Heart left ventricle (tissue), 16 donors: Measurements from ENCODE around the gene GPR148. TPM values are rescaled to one million over a fixed set of nuclear protein-coding genes. Genes with fewer than 3 reads are reported as not detected.
A peak's percentile ranks its signal among the peaks of the same experiment; 100 is the strongest.
"Not testable (repeated sequence)": the region's sequence is repeated elsewhere in the genome, so short reads cannot be mapped to it uniquely, and the experiment has no call there.

Experiments used
- ATAC-seq, 4 donors: fragments of 200-7000 bp; cut with Tn5 transposase; one replicate each; pipeline ENCODE4 v1.9.1; 2020 to 2022; ENCODE audit warnings: moderate library complexity in 4 of 4, mild to moderate bottlenecking in 3 of 4, moderate number of reproducible peaks in 1 of 4
- DNase-seq, 5 donors: peaks; one replicate each; pipeline ENCODE4 v3.0.0-alpha.2; 2020
- H3K27ac ChIP-seq, 12 donors: fragments of 200-600 bp; sonication (generic) in 4 of 12; one replicate each; pipeline versions ENCODE4 v1.5.0 to v1.8.0; 2016 to 2022; ENCODE audit warnings: mild to moderate bottlenecking in 2 of 12
- H3K27me3 ChIP-seq, 9 donors: fragments of 200-600 bp; sonication (generic) in 2 of 9; one replicate each; pipeline versions ENCODE4 v1.5.1 to v1.8.0; 2016 to 2022; ENCODE audit warnings: mild to moderate bottlenecking in 3 of 9
- H3K36me3 ChIP-seq, 9 donors: fragments of 200-600 bp; sonication (generic) in 2 of 9; one replicate each; pipeline versions ENCODE4 v1.5.0 to v1.8.0; 2018 to 2022; ENCODE audit warnings: mild to moderate bottlenecking in 2 of 9
- H3K4me1 ChIP-seq, 12 donors: fragments of 200-600 bp; sonication (generic) in 4 of 12; one replicate each; pipeline versions ENCODE4 v1.5.0 to v1.8.0; 2016 to 2022; ENCODE audit warnings: mild to moderate bottlenecking in 3 of 12
- H3K4me3 ChIP-seq, 12 donors: fragments of 200-600 bp; sonication (generic) in 4 of 12; one replicate each; pipeline versions ENCODE4 v1.5.0 to v1.8.0; 2017 to 2022; ENCODE audit warnings: mild to moderate bottlenecking in 9 of 12, moderate library complexity in 4 of 12
- H3K9me3 ChIP-seq, 12 donors: fragments of 200-600 bp; sonication (generic) in 4 of 12; one replicate each; pipeline versions ENCODE4 v1.5.0 to v1.8.0; 2016 to 2022; ENCODE audit warnings: mild to moderate bottlenecking in 1 of 12
- POLR2A ChIP-seq, 2 donors: fragments of 450-650 bp; IDR thresholded peaks; one replicate each; pipeline ENCODE4 v1.6.1; 2017; ENCODE audit warnings: antibody characterized with exemption in 2 of 2, mild to moderate bottlenecking in 2 of 2, moderate library complexity in 2 of 2
- WGBS, 4 donors: extraction: QIAGEN DNeasy Blood & Tissue Kit in 2 of 4; methylation state at CpG; one replicate each; pipeline versions ENCODE4 v1.1.5 to v1.1.7; 2013 to 2018; 5-methylcytosine and 5-hydroxymethylcytosine counted together
- intact Hi-C, 10 donors: fragments of 100-400 bp; cut with DNase I; formaldehyde crosslinking; loops; one replicate each; pipeline versions ENCODE4 v1.11.1 to v1.14.2; 2022
- long read RNA-seq, 3 donors: library from polyadenylated mRNA; unstranded; transcript quantifications; one replicate each; pipeline ENCODE4 v2.0.0, GENCODE V29; 2020 to 2021
- polyA plus RNA-seq, 2 donors: library from polyadenylated mRNA; stranded (reverse); fragments of 200-250 nt; gene quantifications; one replicate each; pipeline ENCODE4 v1.2.3, GENCODE V29; 2013
- total RNA-seq, 9 donors: library from RNA; depleted of rRNA in 2 of 9; stranded (reverse); fragments of >200 nt in 2 of 9; fragmentation: NEBNext Ultra II Directional in 3 of 9; extraction: Animal tissue kit (Norgen Biotek cat#: 25700) in 3 of 9; gene quantifications; one replicate each; pipeline versions ENCODE4 v1.1.0 to v1.2.4, GENCODE V29; 2016 to 2023
- TF ChIP-seq, protein P1 (sequence below), 12 donors: fragments of 200-600 bp; sonication (generic) in 4 of 12; IDR thresholded peaks; one replicate each; pipeline versions ENCODE4 v1.5.0 to v1.8.0; 2018 to 2022; ENCODE audit warnings: antibody characterized with exemption in 12 of 12, mild to moderate bottlenecking in 5 of 12
- donor health status: ischemic (EF 13 %, LVEDD 7.1; RV severe dilation, severe dysfunction).
- donor health status: healthy with polysubstance abuse.
- donor health status: DM: no; HTN: yes; CAD: no.
- donor health status: DM: no; HTN: no; CAD: no.
- donor health status: ischemic (EF 25% LVEDD 6.9; RV normal size, moderate dysfunction).
- donor health status: ischemic (EF 25% LVEDD 5.7; RV mildly dilated, moderate dysfunction).
- donor health status: healthy.
- donor health status: DM: yes; HTN: yes; CAD: no.
- donor health status: ischemic (EF 35%, LVEDD 5.7; RV mildly dilated, moderate dysfunction).
- donor health status: nonischemic (EF 11% LVEDD 7.7; RV severe dilation, severe dysfunction).
- donor health status: DM: yes; HTN: yes; CAD: no.
- donor health status: PGD.
- donor health status: ischemic (EF 29% LVEDD 5.4; RV normal size, mild dysfunction).
- donor health status: nonischemic (EF 23%, LVEDD 6.1; RV moderate dilation, normal function).

Gene GPR148, protein sequence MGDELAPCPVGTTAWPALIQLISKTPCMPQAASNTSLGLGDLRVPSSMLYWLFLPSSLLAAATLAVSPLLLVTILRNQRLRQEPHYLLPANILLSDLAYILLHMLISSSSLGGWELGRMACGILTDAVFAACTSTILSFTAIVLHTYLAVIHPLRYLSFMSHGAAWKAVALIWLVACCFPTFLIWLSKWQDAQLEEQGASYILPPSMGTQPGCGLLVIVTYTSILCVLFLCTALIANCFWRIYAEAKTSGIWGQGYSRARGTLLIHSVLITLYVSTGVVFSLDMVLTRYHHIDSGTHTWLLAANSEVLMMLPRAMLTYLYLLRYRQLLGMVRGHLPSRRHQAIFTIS
- total RNA-seq (not detected), polyA plus RNA-seq (not detected)
- long read RNA-seq, donor 1, result 0 reads
- long read RNA-seq, donor 2, result 0 reads
- long read RNA-seq, donor 3, result 0 reads

DNA sequence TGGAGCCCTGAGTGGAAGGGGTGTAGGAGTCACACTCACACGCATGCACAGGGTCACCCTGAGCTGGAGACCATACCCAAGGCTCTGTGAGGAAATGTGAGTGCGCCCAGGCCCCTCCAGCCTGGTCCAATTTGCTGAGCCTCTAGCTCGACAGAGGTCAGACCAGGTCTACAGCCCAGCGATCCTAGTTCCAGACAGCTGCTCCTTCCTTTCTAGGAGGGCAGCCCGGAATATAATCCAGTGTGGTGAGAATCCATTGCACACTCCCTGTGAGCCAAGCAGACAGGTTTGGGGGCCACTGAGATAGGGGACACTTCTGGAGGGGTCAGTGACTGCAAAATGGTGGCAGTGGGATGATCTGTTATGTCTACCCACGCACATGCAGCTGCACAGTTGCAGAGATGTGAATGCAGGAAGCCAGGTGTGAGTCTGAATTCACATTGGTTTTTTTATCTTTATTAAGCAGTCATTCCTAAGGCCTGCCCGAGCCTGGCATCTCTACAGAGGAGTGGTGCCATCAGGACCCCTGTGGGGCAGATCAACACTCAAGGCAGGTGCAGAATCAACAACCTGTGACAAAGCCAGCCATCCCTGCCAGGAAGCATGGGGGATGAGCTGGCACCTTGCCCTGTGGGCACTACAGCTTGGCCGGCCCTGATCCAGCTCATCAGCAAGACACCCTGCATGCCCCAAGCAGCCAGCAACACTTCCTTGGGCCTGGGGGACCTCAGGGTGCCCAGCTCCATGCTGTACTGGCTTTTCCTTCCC is at the start of gene GPR148:
Gene GPR148 (plus strand): TSS at position 522 of the 768 bp plus-strand sequence. CDS start 82 bp downstream, at position 604.
- intact Hi-C loops, result no loop called here
- WGBS, 4 donors, result 74 to 82% (median 76%) methylated on average over 7 to 8 of the region's 8 CpGs
- peak within 1 kb of the TSS in 11 of 12 donors; percentile 11 to 67 (median 61) for H3K4me3 ChIP-seq
- no peaks in the 10 kb centered on the region for H3K9me3 ChIP-seq
- peaks cover 5 to 22% (median 14%) of the 10 kb centered on the region in 12 donors for H3K4me1 ChIP-seq
- no peaks in the 10 kb centered on the region for H3K36me3 ChIP-seq
- ATAC-seq, result no peak
- peaks cover 0 to 6% (median 0%) of the 10 kb centered on the region in 9 donors for H3K27me3 ChIP-seq
- no peak for DNase-seq
- peak within 1 kb of the TSS in 9 of 12 donors; percentile 13 to 74 (median 58) for H3K27ac ChIP-seq
- no peak for TF ChIP-seq POLR2A (IDR thresholded peaks at IDR 0.05)
- TF ChIP-seq, protein P1, sequence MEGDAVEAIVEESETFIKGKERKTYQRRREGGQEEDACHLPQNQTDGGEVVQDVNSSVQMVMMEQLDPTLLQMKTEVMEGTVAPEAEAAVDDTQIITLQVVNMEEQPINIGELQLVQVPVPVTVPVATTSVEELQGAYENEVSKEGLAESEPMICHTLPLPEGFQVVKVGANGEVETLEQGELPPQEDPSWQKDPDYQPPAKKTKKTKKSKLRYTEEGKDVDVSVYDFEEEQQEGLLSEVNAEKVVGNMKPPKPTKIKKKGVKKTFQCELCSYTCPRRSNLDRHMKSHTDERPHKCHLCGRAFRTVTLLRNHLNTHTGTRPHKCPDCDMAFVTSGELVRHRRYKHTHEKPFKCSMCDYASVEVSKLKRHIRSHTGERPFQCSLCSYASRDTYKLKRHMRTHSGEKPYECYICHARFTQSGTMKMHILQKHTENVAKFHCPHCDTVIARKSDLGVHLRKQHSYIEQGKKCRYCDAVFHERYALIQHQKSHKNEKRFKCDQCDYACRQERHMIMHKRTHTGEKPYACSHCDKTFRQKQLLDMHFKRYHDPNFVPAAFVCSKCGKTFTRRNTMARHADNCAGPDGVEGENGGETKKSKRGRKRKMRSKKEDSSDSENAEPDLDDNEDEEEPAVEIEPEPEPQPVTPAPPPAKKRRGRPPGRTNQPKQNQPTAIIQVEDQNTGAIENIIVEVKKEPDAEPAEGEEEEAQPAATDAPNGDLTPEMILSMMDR (IDR thresholded peaks at IDR 0.05), result no peak

DNA sequence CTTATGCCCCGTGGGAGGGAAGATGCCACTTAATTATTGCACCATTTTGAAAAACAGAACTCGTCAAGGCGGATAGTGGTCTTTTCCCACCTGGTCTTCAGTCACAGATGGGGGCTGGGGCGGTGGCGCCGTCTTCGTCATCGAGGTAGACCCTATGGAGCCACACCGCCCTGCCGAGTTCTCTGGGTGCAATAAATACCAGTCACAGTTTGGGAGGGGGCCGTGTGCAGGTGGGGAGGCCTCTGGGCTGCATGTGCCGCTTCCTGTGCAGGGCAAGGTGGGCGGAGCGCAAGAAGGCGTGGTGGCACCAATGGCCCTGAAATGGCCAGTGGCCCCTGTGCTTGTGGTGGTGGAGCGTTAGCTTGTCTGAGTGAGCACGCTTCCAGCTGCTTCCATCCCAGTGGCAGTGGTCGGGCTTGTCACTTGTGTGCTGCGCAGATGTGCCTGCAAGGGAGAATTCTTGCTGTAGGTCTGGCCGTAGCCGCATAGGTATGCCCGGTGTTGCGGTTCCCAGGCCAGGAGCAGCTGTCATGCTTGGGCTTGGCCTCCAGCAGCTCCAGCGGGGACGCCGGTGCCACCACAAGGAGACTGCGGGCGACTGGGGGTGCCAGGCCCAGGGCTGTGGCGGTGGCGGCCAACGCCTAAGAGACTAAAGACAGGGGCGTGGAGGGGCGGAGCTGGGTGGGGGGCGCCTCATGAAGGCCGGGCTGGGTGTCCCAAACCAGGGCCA is 36.7 kb upstream of the GPR148 start:
- ATAC-seq, result peak; percentile 20 to 58 (median 42)
- intact Hi-C loops, result loop anchor here in 1 of 10 donors (10.0 kb wide), 1 partner anchor 83 kb away; no protein-coding TSS in a partner anchor
- 41 to 64% (median 50%) methylated on average over 9 to 28 of the region's 35 CpGs for WGBS, 4 donors
- not testable (repeated sequence) for H3K27me3 ChIP-seq, H3K36me3 ChIP-seq, H3K4me3 ChIP-seq, H3K27ac ChIP-seq, H3K9me3 ChIP-seq, H3K4me1 ChIP-seq, DNase-seq

DNA sequence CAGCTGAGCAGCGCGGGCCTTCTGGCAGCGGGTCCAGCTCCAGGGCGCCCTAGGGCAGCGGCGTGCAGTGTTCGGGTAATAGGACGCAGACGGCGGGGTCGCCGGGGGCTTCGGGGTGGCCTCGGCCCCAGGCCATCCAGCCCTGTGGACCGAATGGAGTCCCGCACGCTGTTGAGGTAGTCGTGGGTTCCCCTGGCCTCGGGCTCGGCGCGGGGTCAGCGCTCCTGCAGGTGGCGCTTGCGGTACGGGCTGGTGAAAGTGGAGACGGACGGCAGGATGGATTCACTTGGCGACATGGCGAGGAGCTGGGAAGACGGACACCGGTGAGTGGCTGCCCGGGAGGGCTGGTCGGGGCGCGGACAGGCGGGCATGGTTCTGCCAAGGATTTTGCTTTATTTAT is 35.4 kb upstream of the GPR148 start:
- intact Hi-C loops, result loop anchor here in 1 of 10 donors (10.0 kb wide), 1 partner anchor 81 kb away; no protein-coding TSS in a partner anchor
- not testable (repeated sequence) for H3K36me3 ChIP-seq, H3K4me1 ChIP-seq, H3K27ac ChIP-seq, H3K9me3 ChIP-seq, H3K27me3 ChIP-seq
- WGBS, 4 donors, result 1 to 5% methylated on average over 36 to 37 of the region's 37 CpGs; no CpG with 5 or more reads in 2 of the 4 donors
- ATAC-seq, result peak in 3 of 4 donors; percentile 75 to 89 (median 80)
- peak in 4 of 5 donors; percentile 17 to 63 (median 31) for DNase-seq
- TF ChIP-seq, protein P1 (IDR thresholded peaks at IDR 0.05), result peak in 6 of 12 donors; percentile 18 to 41 (median 28)
- H3K4me3 ChIP-seq, result peak overlapping the region in 3 of 12 donors; percentile 8 to 34 (median 23)

DNA sequence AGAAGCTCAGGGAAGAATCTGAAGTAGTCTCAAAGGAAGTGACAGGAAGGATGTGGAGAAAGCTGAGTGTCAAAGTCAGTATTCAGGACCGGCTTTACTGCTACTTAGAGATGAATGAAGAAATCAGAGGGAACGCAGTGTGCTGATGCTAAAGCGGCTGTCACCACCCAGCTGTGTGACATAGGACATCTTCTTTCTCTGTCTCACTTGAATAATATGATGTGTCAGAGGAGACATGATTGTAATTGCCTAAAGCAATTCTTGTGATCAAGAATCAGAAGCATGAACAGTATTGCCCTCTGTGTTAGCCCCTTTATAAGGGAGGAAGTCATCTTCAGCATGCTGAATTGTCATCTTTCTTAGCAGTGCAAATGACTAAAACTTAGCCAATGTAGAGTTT is 25.6 kb upstream of the GPR148 start:
- DNase-seq, ATAC-seq, H3K27me3 ChIP-seq, intact Hi-C loops, H3K4me3 ChIP-seq, H3K9me3 ChIP-seq, H3K36me3 ChIP-seq, H3K27ac ChIP-seq, H3K4me1 ChIP-seq: not testable (repeated sequence)
- WGBS, 4 donors, result 56 to 68% (median 66%) methylated on average over 3 of the region's 3 CpGs

DNA sequence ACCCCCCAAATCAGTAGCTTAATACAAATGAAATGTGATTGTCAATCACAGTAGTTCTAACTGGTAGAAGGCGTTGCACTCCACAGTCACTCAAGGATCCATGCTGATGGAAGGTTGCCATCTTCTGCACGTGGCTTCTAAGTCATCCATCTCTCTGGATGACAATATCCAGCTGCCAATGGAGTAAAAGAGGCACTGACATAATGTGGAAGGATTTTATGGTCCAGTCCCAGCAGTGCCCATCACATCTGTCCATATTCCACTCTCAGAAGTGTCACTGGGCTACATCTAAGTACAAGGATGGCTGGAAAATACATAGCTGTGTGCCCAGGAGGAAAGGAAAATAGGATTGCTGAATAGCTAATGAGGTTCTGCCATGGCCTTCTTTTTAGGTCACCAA is 14.1 kb upstream of the GPR148 start:
- peak; percentile 42 to 60 (median 55) for ATAC-seq

More for the DNA sequence above, 14.1 kb upstream of the GPR148 start:
- DNase-seq, H3K36me3 ChIP-seq, H3K9me3 ChIP-seq, H3K4me3 ChIP-seq, H3K4me1 ChIP-seq, H3K27me3 ChIP-seq, H3K27ac ChIP-seq, intact Hi-C loops: not testable (repeated sequence)
- WGBS, 4 donors, result no CpG with 5 or more reads among the region's 2 CpGs
